Subcutaneous abdominal adipose tissue (tissue), 5 donors: ENCODE measurements around the gene IGSF8.
"Not testable (repeated sequence)": the region's sequence is repeated elsewhere in the genome, so short reads cannot be mapped to it uniquely, and the experiment has no call there.

Experiments used
- H3K27ac ChIP-seq: one replicate; pipeline ENCODE4 v1.7.0; 2013; ENCODE audit warnings: low read depth, mild to moderate bottlenecking, inconsistent platforms, low read length, moderate library complexity
- H3K27me3 ChIP-seq, 5 donors: one replicate each; pipeline ENCODE4 v1.7.0; 2013; ENCODE audit warnings: low read length in 5 of 5, inconsistent platforms in 1 of 5; ENCODE audit not compliant: control insufficient read depth in 5 of 5, insufficient read depth in 4 of 5
- H3K36me3 ChIP-seq, 5 donors: one replicate each; pipeline ENCODE4 v1.7.0; 2013; ENCODE audit warnings: low read length in 5 of 5; ENCODE audit not compliant: control insufficient read depth in 5 of 5, insufficient read depth in 5 of 5
- H3K4me1 ChIP-seq, 5 donors: one replicate each; pipeline ENCODE4 v1.7.0; 2013; ENCODE audit warnings: low read length in 5 of 5, mild to moderate bottlenecking in 3 of 5, moderate library complexity in 1 of 5; ENCODE audit not compliant: control insufficient read depth in 5 of 5, insufficient read depth in 5 of 5
- H3K4me3 ChIP-seq, 5 donors: one replicate each; pipeline ENCODE4 v1.7.0; 2013; ENCODE audit warnings: low read length in 5 of 5, low read depth in 1 of 5
- H3K9ac ChIP-seq, 5 donors: one replicate each; pipeline ENCODE4 v1.7.0; 2013; ENCODE audit warnings: low read length in 5 of 5, mild to moderate bottlenecking in 4 of 5, moderate library complexity in 3 of 5
- H3K9me3 ChIP-seq, 5 donors: one replicate each; pipeline ENCODE4 v1.7.0; 2013; ENCODE audit warnings: low read length in 5 of 5; ENCODE audit not compliant: control insufficient read depth in 5 of 5
- donor health status: healthy.
- donor health status: healthy.
- donor health status: healthy.
- donor health status: healthy.
- donor health status: healthy.

Gene IGSF8

DNA sequence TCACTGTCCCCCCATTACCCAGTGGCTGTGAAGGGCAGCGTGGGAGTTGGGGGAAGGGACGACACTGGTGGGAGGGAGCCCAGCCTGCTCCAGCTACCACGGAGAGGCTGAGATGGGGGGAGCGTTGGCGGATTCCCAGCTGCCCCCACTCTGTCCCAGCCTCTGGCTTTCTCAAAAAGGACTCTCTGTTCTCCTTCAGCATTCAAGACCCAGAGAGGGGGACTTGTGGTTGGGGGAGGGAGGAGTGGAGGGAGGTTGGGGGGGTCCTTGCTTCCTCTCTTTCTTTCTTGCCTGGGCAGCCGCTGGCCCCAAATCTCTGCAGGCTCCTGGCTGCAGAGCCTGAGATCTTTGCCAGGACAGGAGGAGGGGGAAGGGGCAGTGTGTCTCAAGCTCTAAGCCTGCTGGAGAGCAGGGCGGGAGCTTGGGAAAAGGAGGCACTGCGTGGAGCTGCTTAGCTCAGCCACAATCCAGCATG is 19.3 kb upstream of the IGSF8 start:
- peak overlapping the region; percentile 62 for H3K27ac ChIP-seq
- no peak overlapping the region for H3K9ac ChIP-seq
- H3K4me3 ChIP-seq: peak overlapping the region in 2 of 5 donors; percentile 45 to 48
- no peaks in the 10 kb centered on the region for H3K27me3 ChIP-seq
- H3K4me1 ChIP-seq: peaks cover 2 to 51% (median 44%) of the 10 kb centered on the region in 5 donors
- H3K9me3 ChIP-seq: no peaks in the 10 kb centered on the region
- H3K36me3 ChIP-seq: no peaks in the 10 kb centered on the region

DNA sequence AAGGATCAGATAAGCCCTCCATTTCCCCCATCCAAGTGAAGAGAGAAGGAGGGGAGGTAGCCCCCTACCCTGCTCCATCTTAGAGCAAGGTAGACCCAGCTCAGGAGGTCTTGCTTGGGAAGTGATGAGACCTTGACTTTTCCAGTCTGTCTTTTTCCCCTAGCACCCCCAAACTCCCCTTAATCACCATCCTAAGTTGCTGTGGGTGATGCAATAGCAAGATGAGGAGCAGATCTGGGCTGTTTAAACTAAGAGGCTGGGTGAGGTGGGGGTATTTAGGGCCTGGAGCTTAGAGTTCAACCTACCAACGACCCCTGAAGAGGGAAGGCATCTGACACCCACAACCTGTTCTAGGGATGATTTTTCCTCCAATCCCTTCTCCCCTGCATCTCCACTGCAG is 18.9 kb upstream of the IGSF8 start:
- Histone ChIP-seq H3K9me3 (no peaks in the 10 kb centered on the region), H3K27me3 (no peaks in the 10 kb centered on the region), H3K4me1 (peaks cover 4 to 55% (median 49%) of the 10 kb centered on the region in 5 donors), H3K9ac (peak overlapping the region in 1 of 5 donors; percentile 7), H3K27ac (peak overlapping the region; percentile 62), H3K36me3 (no peaks in the 10 kb centered on the region), H3K4me3 (peak overlapping the region in 2 of 5 donors; percentile 45 to 48)

DNA sequence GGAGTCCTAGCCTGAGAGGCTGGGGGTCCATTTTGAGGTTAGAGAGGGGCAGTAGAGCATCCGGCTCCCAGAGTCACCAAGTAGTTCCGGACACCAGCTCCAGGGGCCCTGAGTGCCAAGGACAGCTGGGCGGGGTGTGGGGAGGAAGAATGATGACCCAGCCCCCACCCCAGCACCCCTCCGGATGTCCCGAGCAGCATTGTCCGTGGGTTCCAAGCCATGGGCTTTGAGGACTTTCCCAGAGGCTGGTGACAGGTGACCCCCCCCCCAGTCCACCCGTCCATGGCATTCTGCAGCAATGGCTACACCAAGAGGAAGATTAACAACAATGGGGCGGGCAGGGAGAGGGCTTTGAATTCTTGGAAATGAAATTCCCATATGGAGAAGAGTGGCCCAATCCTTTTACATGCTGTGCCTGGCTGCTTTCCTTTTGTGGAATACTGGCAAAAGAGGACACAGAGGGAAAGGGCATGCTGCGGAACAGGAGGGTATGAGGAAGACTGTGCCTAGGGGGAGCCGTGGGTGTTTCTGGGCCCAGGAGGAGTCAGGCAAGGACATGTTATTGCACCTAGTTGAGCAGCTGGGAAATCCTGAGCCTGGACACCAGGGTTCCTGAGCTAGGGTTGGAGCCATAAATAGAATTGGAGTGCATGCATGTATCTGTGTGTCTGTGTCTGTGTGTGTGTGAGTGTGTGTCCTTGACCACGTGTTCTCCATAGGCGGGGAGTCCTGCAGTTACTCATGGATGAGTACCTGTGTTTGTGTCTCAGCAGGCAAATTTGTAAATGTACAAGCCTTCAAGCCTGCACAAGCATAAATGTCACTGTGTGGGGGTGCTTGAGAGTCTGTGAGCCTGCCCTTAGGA is 18.1 kb upstream of the IGSF8 start:
- H3K9me3 ChIP-seq: no peaks in the 10 kb centered on the region
- peaks cover 4 to 58% (median 50%) of the 10 kb centered on the region in 5 donors for H3K4me1 ChIP-seq
- peak overlapping the region; percentile 17 to 48 (median 43) for H3K4me3 ChIP-seq
- no peaks in the 10 kb centered on the region for H3K36me3 ChIP-seq
- no peaks in the 10 kb centered on the region for H3K27me3 ChIP-seq
- peak overlapping the region in 3 of 5 donors; percentile 29 to 43 (median 32) for H3K9ac ChIP-seq
- peak overlapping the region; percentile 62 for H3K27ac ChIP-seq

DNA sequence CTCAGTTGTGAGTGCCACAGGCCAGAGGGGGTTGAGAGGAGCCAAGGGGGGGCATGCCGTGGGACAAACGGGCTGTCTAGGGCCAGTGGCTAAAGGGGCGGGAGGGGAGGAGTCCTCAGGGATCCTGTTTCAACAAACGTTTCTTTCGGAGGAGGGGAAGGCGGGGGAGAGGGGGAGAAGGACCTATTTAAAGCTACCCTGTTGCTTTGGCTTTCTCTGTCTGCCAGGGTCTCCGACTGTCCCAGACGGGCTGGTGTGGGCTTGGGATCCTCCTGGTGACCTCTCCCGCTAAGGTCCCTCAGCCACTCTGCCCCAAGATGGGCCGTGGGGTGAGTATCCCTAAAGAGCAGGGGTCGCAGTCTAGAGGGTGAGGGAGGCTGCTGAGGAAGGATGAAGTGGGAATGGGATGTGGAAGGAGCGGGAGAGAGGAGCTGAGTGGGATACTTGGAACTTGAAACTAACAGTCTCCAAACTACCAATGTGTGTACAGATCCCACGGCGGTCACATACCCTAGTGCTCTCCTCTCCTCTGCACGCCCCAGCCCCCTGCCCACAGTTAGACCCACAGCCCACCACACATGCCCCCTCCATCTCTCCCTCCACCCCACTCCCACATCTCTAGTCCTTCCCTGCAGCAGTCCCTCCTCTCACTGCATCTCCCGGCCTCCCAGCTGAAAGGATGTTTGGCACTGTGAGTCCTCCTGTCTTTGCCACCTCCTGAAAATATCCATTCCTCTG is 17.3 kb upstream of the IGSF8 start, which contains the start of gene ATP1A2:
Gene ATP1A2 (plus strand): TSS at position 215 of the 738 bp plus-strand sequence. CDS start 103 bp downstream, at position 318.
- Histone ChIP-seq H3K36me3 (no peaks in the 10 kb centered on the region), H3K27ac (peak within 1 kb of the TSS; percentile 62), H3K9ac (peak within 1 kb of the TSS in 3 of 5 donors; percentile 29 to 63 (median 43)), H3K27me3 (no peaks in the 10 kb centered on the region), H3K4me3 (peak within 1 kb of the TSS; percentile 17 to 48 (median 43)), H3K4me1 (peaks cover 4 to 58% (median 50%) of the 10 kb centered on the region in 5 donors), H3K9me3 (no peaks in the 10 kb centered on the region)

DNA sequence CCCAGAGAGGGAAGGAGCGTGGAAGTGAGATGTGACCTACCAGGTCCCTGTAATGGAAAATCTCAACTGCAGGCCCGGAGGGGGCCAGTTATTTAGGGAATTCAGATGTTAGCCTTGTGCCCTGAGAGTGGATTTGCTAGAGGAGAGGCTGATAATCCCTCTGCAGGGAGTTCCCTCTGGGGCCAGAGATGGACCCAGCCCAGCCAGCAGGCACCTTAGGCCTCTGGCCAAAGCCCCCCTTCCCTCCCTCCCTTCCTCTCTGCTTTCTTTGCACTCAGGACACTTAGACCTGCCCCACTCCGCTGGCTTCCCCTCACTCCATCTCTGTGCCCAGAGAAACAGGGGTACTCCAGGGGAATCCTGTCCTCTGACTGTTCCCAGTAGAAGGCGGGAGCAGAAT is 15.7 kb upstream of the IGSF8 start:
- H3K27ac ChIP-seq: no peak overlapping the region
- no peak overlapping the region for H3K9ac ChIP-seq
- no peaks in the 10 kb centered on the region for H3K9me3 ChIP-seq
- no peaks in the 10 kb centered on the region for H3K36me3 ChIP-seq
- no peaks in the 10 kb centered on the region for H3K27me3 ChIP-seq
- no peak overlapping the region for H3K4me3 ChIP-seq
- peaks cover 4 to 64% (median 51%) of the 10 kb centered on the region in 5 donors for H3K4me1 ChIP-seq

DNA sequence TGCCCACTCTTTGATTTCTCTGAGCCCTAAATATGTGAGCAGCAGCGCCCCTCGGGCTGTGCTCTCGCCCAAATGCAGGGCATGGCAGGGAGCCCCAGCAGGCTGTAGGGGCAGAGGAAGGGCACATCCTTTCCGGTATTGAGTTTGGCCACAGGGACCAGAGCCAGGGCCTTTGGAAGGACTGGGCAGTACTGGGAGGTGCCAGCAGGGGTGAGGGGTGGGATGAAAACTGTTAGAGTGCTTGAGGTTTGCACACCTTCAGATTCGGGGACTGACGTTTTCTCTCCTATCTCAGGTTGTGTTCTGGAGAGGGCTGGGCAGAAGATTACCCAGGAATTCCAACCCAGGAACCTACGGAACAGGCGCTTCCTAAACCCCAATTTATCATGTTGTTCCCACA is 15.0 kb upstream of the IGSF8 start:
- peaks cover 4 to 63% (median 53%) of the 10 kb centered on the region in 5 donors for H3K4me1 ChIP-seq
- H3K9me3 ChIP-seq: no peaks in the 10 kb centered on the region
- no peaks in the 10 kb centered on the region for H3K36me3 ChIP-seq
- no peak overlapping the region for H3K27ac ChIP-seq
- H3K27me3 ChIP-seq: no peaks in the 10 kb centered on the region
- no peak overlapping the region for H3K4me3 ChIP-seq
- H3K9ac ChIP-seq: no peak overlapping the region

DNA sequence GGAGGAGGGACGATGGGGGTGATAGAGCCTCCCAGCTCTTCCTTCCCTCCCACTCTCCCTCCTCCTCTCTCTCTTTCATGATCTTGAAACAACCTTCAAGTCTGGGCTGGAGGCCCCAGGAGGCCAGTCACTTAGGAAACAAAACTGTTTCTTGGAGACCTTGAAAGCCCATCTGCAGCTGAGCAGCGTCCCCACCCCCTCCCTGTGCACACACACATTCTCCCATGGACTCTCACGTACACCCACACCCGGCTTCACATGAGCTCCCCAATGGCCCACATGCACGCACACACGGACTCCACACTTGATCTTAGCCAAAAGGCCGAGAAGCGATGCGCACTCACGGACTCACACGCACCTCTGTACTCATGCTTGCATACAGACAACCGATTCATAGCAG is 13.9 kb upstream of the IGSF8 start:
- no peaks in the 10 kb centered on the region for H3K36me3 ChIP-seq
- no peaks in the 10 kb centered on the region for H3K9me3 ChIP-seq
- H3K9ac ChIP-seq: no peak overlapping the region
- no peak overlapping the region for H3K4me3 ChIP-seq
- H3K4me1 ChIP-seq: peaks cover 4 to 52% (median 44%) of the 10 kb centered on the region in 5 donors
- H3K27ac ChIP-seq: no peak overlapping the region
- no peaks in the 10 kb centered on the region for H3K27me3 ChIP-seq

DNA sequence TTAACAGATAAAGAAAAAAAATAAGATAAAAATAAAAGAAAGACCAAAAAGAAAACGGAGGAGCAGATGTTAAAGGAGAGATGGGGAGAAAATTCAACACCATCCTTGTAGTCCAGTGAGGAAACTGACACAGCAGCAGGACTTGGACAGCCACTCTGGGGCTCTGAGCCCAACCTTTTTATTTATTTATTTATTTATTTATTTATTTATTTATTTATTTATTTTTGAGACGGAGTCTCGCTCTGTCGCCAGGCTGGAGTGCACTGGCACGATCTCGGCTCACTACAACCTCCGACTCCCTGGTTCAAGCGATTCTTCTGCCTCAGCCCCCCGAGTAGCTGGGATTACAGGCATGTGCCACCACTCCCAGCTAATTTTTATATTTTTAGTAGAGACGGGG is 13.0 kb upstream of the IGSF8 start:
- H3K9ac ChIP-seq, H3K27me3 ChIP-seq, H3K36me3 ChIP-seq, H3K4me3 ChIP-seq, H3K9me3 ChIP-seq, H3K27ac ChIP-seq: not testable (repeated sequence)
- peaks cover 4 to 43% (median 35%) of the 10 kb centered on the region in 5 donors for H3K4me1 ChIP-seq

DNA sequence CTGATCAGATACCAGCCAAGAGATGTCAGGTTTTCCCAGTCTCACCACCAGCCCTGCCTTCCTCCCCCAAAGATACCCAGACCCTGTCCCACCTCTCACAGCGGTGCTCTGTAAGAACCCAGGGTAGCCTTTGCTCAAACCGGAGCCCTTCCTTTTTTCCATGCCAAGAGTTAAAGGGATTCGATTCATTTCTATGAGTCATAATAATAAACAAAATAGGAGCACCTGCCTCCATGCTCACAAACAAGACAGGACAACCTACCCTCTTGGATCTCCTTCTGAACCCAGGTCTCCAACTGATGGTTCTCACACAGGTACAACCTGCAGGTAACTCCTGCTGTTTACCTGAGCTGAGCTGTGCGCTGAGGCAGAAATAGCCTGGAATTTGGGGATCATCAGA is 11.3 kb upstream of the IGSF8 start:
- no peaks in the 10 kb centered on the region for H3K36me3 ChIP-seq
- H3K27ac ChIP-seq: no peak overlapping the region
- no peaks in the 10 kb centered on the region for H3K27me3 ChIP-seq
- no peaks in the 10 kb centered on the region for H3K9me3 ChIP-seq
- no peak overlapping the region for H3K9ac ChIP-seq
- H3K4me1 ChIP-seq: peaks cover 4 to 31% (median 29%) of the 10 kb centered on the region in 5 donors
- no peak overlapping the region for H3K4me3 ChIP-seq
